PFSK-1 (cell line): Measurements from ENCODE around the gene TAMM41.

ENCODE experiments used
- FOXP2 ChIP-seq: optimal IDR thresholded peaks from 2 replicates; pipeline ENCODE3; 2011; ENCODE audit warnings: borderline replicate concordance, control low read depth, inconsistent platforms; ENCODE audit not compliant: insufficient read depth; ENCODE audit errors: extremely low read length, extremely low read depth
- POLR2AphosphoS5 ChIP-seq: IDR thresholded peaks from 2 replicates; pipeline ENCODE4 v1.6.1; 2012; ENCODE audit warnings: low read depth, mild to moderate bottlenecking, control low read depth, low read length, moderate library complexity
- SIN3A ChIP-seq: IDR thresholded peaks from 2 replicates; pipeline ENCODE4 v1.6.1; 2012; ENCODE audit warnings: mild to moderate bottlenecking, low read length, moderate library complexity, borderline replicate concordance; ENCODE audit not compliant: insufficient read depth
- TAF1 ChIP-seq: IDR thresholded peaks from 2 replicates; pipeline ENCODE4 v1.6.1; 2012; ENCODE audit warnings: low read length, control low read depth, borderline replicate concordance; ENCODE audit not compliant: insufficient read depth
- TF ChIP-seq, protein P1 (sequence below), 2 experiments: IDR thresholded peaks; 2 replicates each; pipeline versions ENCODE4 v1.6.1 to v1.8.0; 2011 to 2012; ENCODE audit warnings: low read depth in 2 of 2, low read length in 2 of 2, control low read depth in 1 of 2, inconsistent platforms in 1 of 2, mild to moderate bottlenecking in 1 of 2, moderate library complexity in 1 of 2; ENCODE audit not compliant: insufficient read depth in 1 of 2

TAMM41 gene

DNA sequence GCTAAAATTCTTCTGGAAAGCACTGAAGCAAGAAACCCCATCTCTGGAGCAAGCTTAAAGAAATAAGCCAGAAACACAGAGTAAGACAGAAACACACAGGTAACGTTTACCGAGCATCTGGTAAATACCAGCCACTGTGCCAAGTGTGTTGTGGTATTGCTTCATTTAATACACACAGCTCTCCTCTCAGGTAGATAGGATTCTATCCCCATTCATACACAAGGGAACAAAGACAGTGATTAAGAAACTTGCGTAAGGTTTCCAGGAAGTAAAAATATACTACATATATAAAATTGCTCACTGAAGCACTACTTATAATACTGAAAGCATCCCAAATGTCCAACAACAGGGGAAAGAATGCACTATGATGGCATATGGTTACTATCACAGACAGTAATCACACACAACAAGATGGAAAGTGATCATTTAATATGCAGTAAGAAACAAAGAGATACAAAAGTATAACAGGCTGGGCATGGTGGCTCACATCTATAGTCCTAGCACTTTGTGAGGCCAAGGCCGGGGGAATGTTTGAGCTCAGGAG is 27.5 kb downstream of the TAMM41 start:
- TF ChIP-seq, protein P1, sequence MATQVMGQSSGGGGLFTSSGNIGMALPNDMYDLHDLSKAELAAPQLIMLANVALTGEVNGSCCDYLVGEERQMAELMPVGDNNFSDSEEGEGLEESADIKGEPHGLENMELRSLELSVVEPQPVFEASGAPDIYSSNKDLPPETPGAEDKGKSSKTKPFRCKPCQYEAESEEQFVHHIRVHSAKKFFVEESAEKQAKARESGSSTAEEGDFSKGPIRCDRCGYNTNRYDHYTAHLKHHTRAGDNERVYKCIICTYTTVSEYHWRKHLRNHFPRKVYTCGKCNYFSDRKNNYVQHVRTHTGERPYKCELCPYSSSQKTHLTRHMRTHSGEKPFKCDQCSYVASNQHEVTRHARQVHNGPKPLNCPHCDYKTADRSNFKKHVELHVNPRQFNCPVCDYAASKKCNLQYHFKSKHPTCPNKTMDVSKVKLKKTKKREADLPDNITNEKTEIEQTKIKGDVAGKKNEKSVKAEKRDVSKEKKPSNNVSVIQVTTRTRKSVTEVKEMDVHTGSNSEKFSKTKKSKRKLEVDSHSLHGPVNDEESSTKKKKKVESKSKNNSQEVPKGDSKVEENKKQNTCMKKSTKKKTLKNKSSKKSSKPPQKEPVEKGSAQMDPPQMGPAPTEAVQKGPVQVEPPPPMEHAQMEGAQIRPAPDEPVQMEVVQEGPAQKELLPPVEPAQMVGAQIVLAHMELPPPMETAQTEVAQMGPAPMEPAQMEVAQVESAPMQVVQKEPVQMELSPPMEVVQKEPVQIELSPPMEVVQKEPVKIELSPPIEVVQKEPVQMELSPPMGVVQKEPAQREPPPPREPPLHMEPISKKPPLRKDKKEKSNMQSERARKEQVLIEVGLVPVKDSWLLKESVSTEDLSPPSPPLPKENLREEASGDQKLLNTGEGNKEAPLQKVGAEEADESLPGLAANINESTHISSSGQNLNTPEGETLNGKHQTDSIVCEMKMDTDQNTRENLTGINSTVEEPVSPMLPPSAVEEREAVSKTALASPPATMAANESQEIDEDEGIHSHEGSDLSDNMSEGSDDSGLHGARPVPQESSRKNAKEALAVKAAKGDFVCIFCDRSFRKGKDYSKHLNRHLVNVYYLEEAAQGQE (IDR thresholded peaks at IDR 0.05; ENCODE audit: insufficient read depth in 1 of 2, low read depth in 2 of 2, low read length in 2 of 2): no peak
- TF ChIP-seq TAF1 (no peak), POLR2AphosphoS5 (no peak), SIN3A (no peak), FOXP2 (no peak)

DNA sequence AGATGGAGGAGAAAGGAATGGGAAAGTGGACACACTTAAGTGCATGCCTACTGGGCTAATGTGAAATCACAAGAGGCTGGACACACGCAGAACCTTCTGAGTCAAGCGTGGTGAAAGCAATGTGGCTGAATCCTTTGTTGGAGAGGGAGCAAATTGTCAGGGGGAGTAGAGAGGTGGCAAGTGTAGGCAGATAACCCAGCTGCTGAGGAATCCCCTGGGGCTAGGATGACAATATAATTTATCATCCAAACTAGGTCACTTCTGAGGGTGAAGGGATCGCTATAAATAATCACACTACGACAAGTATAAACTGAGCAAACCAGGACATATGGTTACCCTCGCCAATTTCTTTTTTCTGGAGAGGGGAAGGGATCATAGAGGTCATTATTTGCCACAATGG is 28.7 kb downstream of the TAMM41 start:
- TF ChIP-seq FOXP2: no peak

DNA sequence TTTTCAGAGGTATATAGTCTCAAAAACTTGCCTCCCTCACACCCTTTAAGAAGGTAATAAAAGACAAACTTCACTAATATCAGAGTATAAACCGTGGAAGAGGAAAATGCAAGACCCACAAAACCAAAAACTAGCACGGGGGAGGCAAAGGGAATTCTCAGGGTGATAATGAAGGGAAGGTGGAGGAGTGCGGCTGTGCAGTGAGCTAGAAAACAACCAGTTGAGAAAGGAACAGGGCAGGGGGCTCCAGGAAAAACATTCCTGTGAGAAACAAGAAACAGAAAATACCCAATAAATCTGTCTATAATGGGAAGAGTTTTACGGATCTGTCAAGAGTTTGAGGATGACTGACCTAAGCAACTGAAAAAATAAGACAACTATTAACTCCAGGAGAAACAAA is 31.6 kb downstream of the TAMM41 start:
- TF ChIP-seq, protein P1 (IDR thresholded peaks at IDR 0.05; ENCODE audit: insufficient read depth in 1 of 2, low read depth in 2 of 2, low read length in 2 of 2): no peak
- TF ChIP-seq SIN3A (no peak), TAF1 (no peak), FOXP2 (no peak), POLR2AphosphoS5 (no peak)

DNA sequence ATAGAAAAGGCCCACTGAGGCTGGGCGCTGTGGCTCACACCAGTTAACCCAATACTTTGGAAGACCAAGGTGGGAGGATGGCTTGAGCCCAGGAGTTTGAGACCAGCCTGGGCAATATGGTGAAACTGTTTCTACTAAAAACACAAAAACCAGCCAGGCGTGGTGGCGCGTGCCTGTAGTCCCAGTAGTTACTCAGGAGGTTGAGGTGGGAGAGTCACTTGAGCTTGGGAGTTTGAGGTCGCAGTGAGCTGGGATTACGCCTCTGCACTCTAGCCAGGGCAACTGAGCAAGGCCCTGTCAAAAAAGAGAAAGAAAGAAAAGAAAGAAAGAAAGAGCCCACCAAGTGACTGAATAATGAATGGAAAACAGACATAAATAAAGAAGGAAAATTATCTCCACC is 32.0 kb downstream of the TAMM41 start:
- TF ChIP-seq FOXP2 (no peak), SIN3A (no peak), TAF1 (no peak), POLR2AphosphoS5 (no peak)
- TF ChIP-seq, protein P1 (IDR thresholded peaks at IDR 0.05; ENCODE audit: insufficient read depth in 1 of 2, low read depth in 2 of 2, low read length in 2 of 2): no peak

DNA sequence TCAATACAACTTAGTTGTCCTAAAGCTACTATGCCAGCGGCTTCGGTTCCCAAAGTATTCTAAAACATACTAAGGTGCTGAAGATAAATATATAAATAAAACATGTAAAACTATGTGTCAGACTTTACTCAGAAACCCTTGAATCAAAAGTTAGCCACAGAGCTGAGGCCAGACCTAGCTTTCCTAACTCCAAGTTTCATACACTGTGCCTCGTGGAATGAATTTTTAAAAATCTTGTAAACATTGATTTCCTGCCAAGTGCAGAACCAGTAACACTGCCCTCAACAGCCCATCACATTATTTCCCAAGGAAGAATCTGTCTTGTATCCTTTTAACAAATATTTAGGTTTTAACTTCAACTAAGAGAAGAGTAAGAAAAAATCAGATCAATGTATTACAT is 36.4 kb downstream of the TAMM41 start:
- TF ChIP-seq FOXP2 (no peak), TAF1 (no peak), POLR2AphosphoS5 (no peak), SIN3A (no peak)
- TF ChIP-seq, protein P1 (IDR thresholded peaks at IDR 0.05; ENCODE audit: insufficient read depth in 1 of 2, low read depth in 2 of 2, low read length in 2 of 2): no peak
